Psoas muscle (tissue), 8 donors: ENCODE results near the gene HADHA. TPM values are rescaled to one million over a fixed set of nuclear protein-coding genes. Genes with fewer than 3 reads are reported as not detected.

ENCODE experiments used
- ATAC-seq, 4 donors: fragments of 200-7000 bp; cut with Tn5 transposase; one replicate each; pipeline ENCODE4 v1.9.1; 2020; ENCODE audit warnings: moderate library complexity in 3 of 4, mild to moderate bottlenecking in 2 of 4
- DNase-seq, 2 donors: peaks; one replicate each; pipeline ENCODE4 v3.0.0-alpha.2; 2020
- H3K27ac ChIP-seq: fragments of 200-600 bp; one replicate; pipeline ENCODE4 v1.8.0; 2022
- H3K27me3 ChIP-seq, 3 donors: fragments of 200-600 bp in 1 of 3; one replicate each; pipeline versions ENCODE4 v1.6.1 to v1.8.0; 2013 to 2022; ENCODE audit warnings: low read length in 2 of 3, mild to moderate bottlenecking in 2 of 3, moderate library complexity in 1 of 3; ENCODE audit not compliant: insufficient read depth in 3 of 3
- H3K36me3 ChIP-seq, 2 donors: fragments of 200-600 bp in 1 of 2; one replicate each; pipeline versions ENCODE4 v1.6.1 to v1.8.0; 2013 to 2022; ENCODE audit warnings: low read depth in 1 of 2, mild to moderate bottlenecking in 1 of 2, moderate library complexity in 1 of 2; ENCODE audit not compliant: insufficient read depth in 1 of 2
- H3K4me1 ChIP-seq: fragments of 200-600 bp; one replicate; pipeline ENCODE4 v1.8.0; 2022
- H3K4me3 ChIP-seq: fragments of 200-600 bp; one replicate; pipeline ENCODE4 v1.8.0; 2022; ENCODE audit warnings: mild to moderate bottlenecking
- H3K9me3 ChIP-seq: fragments of 200-600 bp; one replicate; pipeline ENCODE4 v1.8.0; 2022
- CTCF ChIP-seq: fragments of 200-600 bp; IDR thresholded peaks from one replicate; pipeline ENCODE4 v1.8.0; 2022; ENCODE audit warnings: antibody characterized with exemption
- WGBS, 3 donors: extraction: QIAGEN DNeasy Blood & Tissue Kit; methylation state at CpG; one replicate each; pipeline versions ENCODE4 v1.1.6 to v1.1.7; 2013; 5-methylcytosine and 5-hydroxymethylcytosine counted together
- intact Hi-C, 2 donors: fragments of 100-400 bp; cut with DNase I; formaldehyde crosslinking; loops; one replicate each; pipeline versions ENCODE4 v1.11.0 to v1.14.2; 2022
- polyA plus RNA-seq, 3 donors: library from polyadenylated mRNA; stranded (reverse); fragments of 200-250 nt; gene quantifications; one replicate each; pipeline ENCODE4 v1.2.3, GENCODE V29; 2013
- total RNA-seq, 4 donors: library from RNA; stranded (reverse); fragmentation: NEBNext Ultra II Directional in 2 of 4; extraction: Animal tissue kit (Norgen Biotek cat#: 25700) in 2 of 4; gene quantifications; one replicate each; pipeline versions ENCODE4 v1.2.1 to v1.2.4, GENCODE V29; 2021 to 2023
- donor health status: healthy with polysubstance abuse.
- donor health status: DM: no; HTN: no; CAD: no; lungs with moderate emphysema.
- donor health status: Bipolar disorder and iron deficiency.
- donor health status: healthy.
- donor health status: DM: yes; HTN: yes; CAD: no.
- donor health status: DM: no; HTN: no; CAD: no.
- donor health status: DM: no; HTN: no; CAD: no.
- donor health status: DM: yes; HTN: yes; CAD: no.

HADHA gene
- total and polyA plus RNA-seq, 7 donors, result 195 to 617 (median 350) TPM

- H3K4me3 ChIP-seq, result no peak overlapping the region
- H3K4me1 ChIP-seq, result no peaks in the 10 kb centered on the region
- ATAC-seq (no peak), DNase-seq (no peak)
- H3K27me3 ChIP-seq, result no peaks in the 10 kb centered on the region
- H3K9me3 ChIP-seq, result peaks cover 8% of the 10 kb centered on the region
- no peak overlapping the region for H3K27ac ChIP-seq
- no peak for TF ChIP-seq CTCF
- H3K36me3 ChIP-seq, result no peaks in the 10 kb centered on the region
- intact Hi-C loops, result no loop called here
- 88 to 99% (median 98%) methylated on average over 5 of the region's 5 CpGs for WGBS, 3 donors
Measured at GRCh38 chr2:26157580-26157979, 86.9 kb downstream of the HADHA start.

GRCh38 chr2:26150243-26150642 lies 94.2 kb downstream of the HADHA start:
- no peak overlapping the region for H3K4me3 ChIP-seq
- no peak overlapping the region for H3K27ac ChIP-seq
- peaks cover 8% of the 10 kb centered on the region for H3K9me3 ChIP-seq
- WGBS, 3 donors, result 83 to 85% (median 84%) methylated on average over 12 of the region's 12 CpGs
- no peak for TF ChIP-seq CTCF
- no peaks in the 10 kb centered on the region for H3K36me3 ChIP-seq
- no peaks in the 10 kb centered on the region for H3K4me1 ChIP-seq
- H3K27me3 ChIP-seq, result no peaks in the 10 kb centered on the region
- intact Hi-C loops, result no loop called here
- ATAC-seq (no peak), DNase-seq (no peak)

GRCh38 chr2:26148501-26148900 lies 95.9 kb downstream of the HADHA start:
- no peak for DNase-seq
- intact Hi-C loops, result loop anchor here in 1 of 2 donors (5.0 kb wide), 1 partner anchor 61 kb away; no protein-coding TSS in a partner anchor
- H3K9me3 ChIP-seq, result no peaks in the 10 kb centered on the region
- no peaks in the 10 kb centered on the region for H3K36me3 ChIP-seq
- 35 to 44% (median 40%) methylated on average over 2 of the region's 2 CpGs for WGBS, 3 donors
- H3K4me3 ChIP-seq, result no peak overlapping the region
- H3K4me1 ChIP-seq, result no peaks in the 10 kb centered on the region
- no peak for TF ChIP-seq CTCF
- no peaks in the 10 kb centered on the region for H3K27me3 ChIP-seq
- no peak overlapping the region for H3K27ac ChIP-seq
- no peak for ATAC-seq

GRCh38 chr2:26144953-26145680 lies 99.3 kb downstream of the HADHA start:
- WGBS, 3 donors, result 25 to 29% (median 26%) methylated on average over 11 of the region's 11 CpGs
- Histone ChIP-seq H3K36me3 (no peaks in the 10 kb centered on the region), H3K4me1 (no peaks in the 10 kb centered on the region), H3K27me3 (no peaks in the 10 kb centered on the region), H3K4me3 (no peak overlapping the region), H3K27ac (no peak overlapping the region), H3K9me3 (no peaks in the 10 kb centered on the region)
- DNase-seq (peak; percentile 59 to 66), ATAC-seq (peak; percentile 78 to 83 (median 82))
- intact Hi-C loops, result loop anchor here (1.0 to 5.0 kb wide), 5 partner anchors 58 to 293 kb away; no protein-coding TSS in a partner anchor
- TF ChIP-seq CTCF, result peak; percentile 88
